ENCODE data around the gene RILPL1. TPM values are rescaled to one million over a fixed set of nuclear protein-coding genes. Genes with fewer than 3 reads are reported as not detected.

The RILPL1 gene
- total and polyA plus RNA-seq, 2 of the 4 experiments (the other 2 are of a cell fraction), result 11.1 to 19.8 TPM

- Histone ChIP-seq H3K4me3 (ENCODE audit: insufficient read depth, low read depth, low read length) (no peak overlapping the region), H4K20me1 (ENCODE audit: insufficient read depth, low read length) (peaks cover 14% of the 10 kb centered on the region; the same call in 1 of the 2 replicates), H3K9me1 (ENCODE audit: insufficient read depth, low read length) (peaks cover 3% of the 10 kb centered on the region; the same call in 1 of the 2 replicates), H4K8ac (ENCODE audit: low read depth in 2 of 2, low read length in 2 of 2) (no peak overlapping the region), H2AFZ (replicated peaks; ENCODE audit: low read length, poor library complexity) (no peak overlapping the region), H2BK120ac (ENCODE audit: low read depth, low read length) (no peak overlapping the region), H3K27me3 (ENCODE audit: control insufficient read depth, insufficient read depth, low read length) (no peaks in the 10 kb centered on the region), H3K23ac (ENCODE audit: low read depth, low read length) (no peak overlapping the region), H2BK5ac (ENCODE audit: low read depth, low read length, poor library complexity, severe bottlenecking) (no peak overlapping the region), H3K4ac (ENCODE audit: low read depth, low read length) (no peak overlapping the region), H3K4me2 (ENCODE audit: low read depth, low read length) (no peak overlapping the region), H4K5ac (ENCODE audit: low read depth, low read length) (no peak overlapping the region), H3K56ac (ENCODE audit: extremely low read depth, insufficient read depth, low read length) (no peak overlapping the region), H2AK9ac (replicated peaks; ENCODE audit: low read depth, low read length, poor library complexity) (peak overlapping the region; percentile 42), H2AK5ac (ENCODE audit: low read depth, low read length) (no peak overlapping the region), H3K4me1 (ENCODE audit: control insufficient read depth, insufficient read depth, low read length) (peaks cover under 1% of the 10 kb centered on the region; the same call in 1 of the 2 replicates), H2BK20ac (ENCODE audit: low read depth, low read length) (no peak overlapping the region), H3K18ac (ENCODE audit: low read depth, low read length) (no peak overlapping the region), H4K91ac (ENCODE audit: insufficient read depth, low read depth, low read length) (no peak overlapping the region), H3K27ac (ENCODE audit: insufficient read depth, low read length) (no peak overlapping the region), H3K79me1 (ENCODE audit: low read depth in 1 of 2, low read length in 2 of 2) (peaks cover 25 to 63% of the 10 kb centered on the region in 2 experiments), H2BK15ac (ENCODE audit: low read depth, low read length) (no peak overlapping the region), H3K9ac (ENCODE audit: low read depth, low read length) (no peak overlapping the region), H3K14ac (replicated peaks; ENCODE audit: low read depth, low read length) (no peak overlapping the region), H3K9me3 (ENCODE audit: control insufficient read depth, insufficient read depth, low read length) (no peaks in the 10 kb centered on the region), H3K36me3 (ENCODE audit: control insufficient read depth, insufficient read depth, low read length) (peaks cover 35% of the 10 kb centered on the region)
- DNase-seq, result no peak
- no CpG with 5 or more reads among the region's 7 CpGs for WGBS, 2 experiments (ENCODE audit: extremely low coverage in 2 of 2, insufficient read length in 1 of 2)
- intact Hi-C loops (cut with micrococcal nuclease) (no loop called here), in situ Hi-C loops (cut with MboI; ENCODE audit: low sequenced_read_pairs) (no loop called here), dilution Hi-C loops (cut with HindIII; ENCODE audit: low sequenced_read_pairs, unreplicated experiment) (no loop called here)
- BruUV-seq (replicated peaks), result no TSS peak
- ChIA-PET CTCF (interaction anchor here (0.6 kb wide), 1 partner anchor 666 kb away, joined by 3 read pairs; no protein-coding TSS in a partner anchor), POLR2A (ENCODE audit: unreplicated experiment) (no interaction called here)
- ATAC-seq (ENCODE audit: low read depth), result no peak
- TF ChIP-seq SMC3 (IDR thresholded peaks at IDR 0.05; ENCODE audit: low read depth, low read length) (no peak), MAZ (IDR thresholded peaks at IDR 0.05; ENCODE audit: borderline replicate concordance, low read depth, low read length) (no peak), RCOR1 (IDR thresholded peaks at IDR 0.05; ENCODE audit: insufficient replicate concordance, low read length) (no peak), CTCF (conservative IDR thresholded peaks at IDR 0.05; ENCODE audit: low read depth, low read length) (no peak), FOS (IDR thresholded peaks at IDR 0.05; ENCODE audit: low read depth, low read length) (no peak), RFX5 (IDR thresholded peaks at IDR 0.05; ENCODE audit: low read depth, low read length) (no peak), USF2 (IDR thresholded peaks at IDR 0.05; ENCODE audit: low read depth, low read length) (no peak), MXI1 (IDR thresholded peaks at IDR 0.05; ENCODE audit: borderline replicate concordance, low read depth, low read length) (no peak), CHD1 (IDR thresholded peaks at IDR 0.05; ENCODE audit: low read depth, low read length) (no peak), ELK1 (IDR thresholded peaks at IDR 0.05; ENCODE audit: borderline replicate concordance, low read depth, low read length) (no peak), MAFK (IDR thresholded peaks at IDR 0.05; ENCODE audit: low read depth, low read length) (no peak), POLR2A (IDR thresholded peaks at IDR 0.05; ENCODE audit: low read depth, low read length) (no peak), RAD21 (IDR thresholded peaks at IDR 0.05; ENCODE audit: low read length) (no peak), BHLHE40 (IDR thresholded peaks at IDR 0.05; ENCODE audit: low read depth, low read length) (no peak), NFE2L2 (IDR thresholded peaks at IDR 0.05; ENCODE audit: low read depth, low read length) (no peak), CEBPB (IDR thresholded peaks at IDR 0.05; ENCODE audit: low read depth, low read length) (no peak)
Measured at GRCh38 chr12:123526542-123527080, 6.9 kb downstream of the RILPL1 start.
